GM12892 (cell line): Measurements from ENCODE around the gene UBXN2A.
A peak's percentile ranks its signal among the peaks of the same experiment; 100 is the strongest.

ENCODE experiments used
- DNase-seq: peaks from one replicate; pipeline ENCODE4 v3.0.0; 2011; ENCODE audit not compliant: insufficient read length
- FAIRE-seq: peaks from 2 replicates; lab custom pipeline; 2011; peaks lifted over from hg19 to GRCh38; lab: Jason Lieb, UNC
- POLR2A ChIP-seq: IDR thresholded peaks from 2 replicates; pipeline ENCODE4 v1.6.1; 2011; ENCODE audit warnings: low read depth, low read length, control low read depth
- POLR2AphosphoS5 ChIP-seq: IDR thresholded peaks from 2 replicates; pipeline ENCODE4 v1.6.1; 2011; ENCODE audit warnings: low read depth, low read length, control low read depth
- TAF1 ChIP-seq: IDR thresholded peaks from 2 replicates; pipeline ENCODE4 v1.6.1; 2011; ENCODE audit warnings: low read depth, mild to moderate bottlenecking, control low read depth, low read length, borderline replicate concordance

UBXN2A gene

GRCh38 chr2:24045511-24046508 is 105.5 kb downstream of the UBXN2A start:
- DNase-seq (no peak), FAIRE-seq (no peak)
- TF ChIP-seq TAF1 (no peak), POLR2AphosphoS5 (no peak), POLR2A (no peak)

DNA sequence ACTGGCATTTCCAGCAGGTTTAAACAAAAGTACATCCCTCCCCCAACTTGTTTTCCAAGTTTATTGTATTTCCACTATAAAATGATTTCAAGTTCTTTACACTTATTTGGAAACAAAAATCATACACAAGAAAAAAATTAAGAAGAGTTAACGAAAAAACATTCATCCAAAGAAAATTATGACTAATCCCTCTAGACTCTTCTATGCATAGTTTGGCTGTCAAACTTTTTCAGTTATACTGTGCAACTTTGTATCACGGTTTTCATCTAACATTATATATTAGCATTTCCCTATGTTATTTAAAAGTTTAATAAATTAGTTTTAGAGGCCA is 106.3 kb downstream of the UBXN2A start:
- TF ChIP-seq POLR2A (no peak), TAF1 (no peak), POLR2AphosphoS5 (no peak)
- FAIRE-seq: no peak

GRCh38 chr2:24046930-24047702 is 106.9 kb downstream of the UBXN2A start, which contains the start of gene WDCP:
Gene WDCP (minus strand): TSS chr2:24047391. CDS start chr2:24039494, 7,897 bp downstream.
- DNase-seq: peak; percentile 68
- TF ChIP-seq TAF1 (peak; percentile 93), POLR2AphosphoS5 (peak; percentile 87), POLR2A (peak; percentile 92)
- FAIRE-seq: peak; percentile 93

More for the DNA sequence above, 106.3 kb downstream of the UBXN2A start:
- no peak for DNase-seq

DNA sequence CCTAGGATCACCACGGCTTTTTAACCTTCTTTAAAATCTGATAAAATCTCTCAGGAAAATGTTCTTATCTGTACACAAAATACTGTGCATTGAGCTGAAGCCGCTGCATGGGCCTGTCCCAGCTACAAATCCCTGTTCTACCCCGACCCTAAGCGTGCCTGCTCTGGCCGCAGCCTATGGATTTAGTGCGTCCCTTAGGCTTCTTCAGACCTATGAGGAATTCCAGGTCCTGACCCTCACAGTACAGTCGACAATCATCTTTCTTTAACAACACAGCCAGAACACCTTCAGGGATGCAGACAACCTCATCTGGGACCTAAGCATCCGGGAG is 107.4 kb downstream of the UBXN2A start:
- no peak for FAIRE-seq
- no peak for TF ChIP-seq TAF1
- TF ChIP-seq POLR2AphosphoS5: no peak

DNA sequence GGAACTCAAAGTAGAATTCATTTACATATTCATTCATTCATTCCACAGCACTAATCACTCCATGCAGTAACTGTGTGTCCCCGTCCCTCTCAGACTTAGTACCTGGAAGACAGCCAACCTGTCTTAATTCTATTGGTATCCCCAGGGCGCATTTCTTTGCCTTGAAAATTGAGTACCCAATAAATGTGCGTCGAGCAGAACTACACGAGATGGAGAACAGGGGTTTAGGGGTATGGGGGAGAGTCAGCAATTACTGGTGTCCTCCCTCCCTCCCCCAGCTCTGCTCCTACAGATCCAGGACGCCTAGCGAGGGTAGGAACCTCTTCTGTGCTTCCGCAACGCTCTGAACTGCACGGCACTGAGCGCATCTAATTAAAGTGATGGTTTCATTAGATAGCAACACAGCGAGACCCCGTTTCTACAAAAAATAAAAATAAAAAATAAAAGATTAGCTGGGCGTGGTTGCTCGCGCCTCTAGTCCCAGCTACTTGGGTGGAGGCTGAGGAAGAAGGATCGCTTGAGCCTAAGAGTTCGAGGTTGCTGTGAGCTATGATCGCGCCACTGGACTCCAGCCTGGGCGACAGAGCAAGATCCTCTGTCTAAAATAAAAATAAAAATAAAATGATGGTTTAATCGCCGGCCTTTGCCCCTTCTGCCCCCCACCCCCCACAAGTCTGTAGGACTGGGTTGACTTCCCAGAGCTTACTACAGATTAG is 108.7 kb downstream of the UBXN2A start:
- FAIRE-seq: no peak
- TF ChIP-seq TAF1 (no peak), POLR2A (no peak), POLR2AphosphoS5 (no peak)
- no peak for DNase-seq

More for the DNA sequence above, 107.4 kb downstream of the UBXN2A start:
- DNase-seq: no peak

- no peak for TF ChIP-seq POLR2A
- no peak for TF ChIP-seq POLR2AphosphoS5
- no peak for TF ChIP-seq TAF1
- DNase-seq (peak; percentile 34), FAIRE-seq (peak; percentile 75)
These were observed 109.3 kb downstream of the UBXN2A start, which contains the start of gene FKBP1B for GRCh38 chr2:24049485-24050021. Gene FKBP1B (plus strand): TSS chr2:24049741. CDS start chr2:24049850, 109 bp downstream.

- DNase-seq: no peak
- no peak for TF ChIP-seq POLR2A
- no peak for FAIRE-seq
These were observed 110.0 kb downstream of the UBXN2A start for GRCh38 chr2:24050041-24050979.

DNA sequence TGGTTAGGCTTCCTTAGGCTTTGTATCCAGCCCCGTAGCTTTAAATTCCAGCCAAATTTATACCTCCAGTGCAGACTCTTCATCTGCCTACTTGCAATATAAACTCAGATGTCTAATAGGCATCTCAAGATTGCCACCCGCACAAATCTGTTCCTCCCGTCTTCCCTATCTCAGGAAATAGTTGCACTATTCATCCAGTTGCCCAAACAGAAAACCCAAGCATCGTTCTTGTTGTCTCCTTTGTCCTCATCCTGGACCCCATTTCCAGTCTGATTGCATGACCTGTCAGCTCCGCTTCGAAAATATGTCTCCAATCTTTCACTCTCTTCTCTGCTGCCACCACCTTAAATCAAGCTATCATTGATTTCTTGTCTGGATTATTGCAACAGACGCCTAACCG is 111.6 kb downstream of the UBXN2A start:
- TF ChIP-seq POLR2AphosphoS5 (no peak), TAF1 (no peak), POLR2A (no peak)
- FAIRE-seq: no peak
- DNase-seq: no peak

DNA sequence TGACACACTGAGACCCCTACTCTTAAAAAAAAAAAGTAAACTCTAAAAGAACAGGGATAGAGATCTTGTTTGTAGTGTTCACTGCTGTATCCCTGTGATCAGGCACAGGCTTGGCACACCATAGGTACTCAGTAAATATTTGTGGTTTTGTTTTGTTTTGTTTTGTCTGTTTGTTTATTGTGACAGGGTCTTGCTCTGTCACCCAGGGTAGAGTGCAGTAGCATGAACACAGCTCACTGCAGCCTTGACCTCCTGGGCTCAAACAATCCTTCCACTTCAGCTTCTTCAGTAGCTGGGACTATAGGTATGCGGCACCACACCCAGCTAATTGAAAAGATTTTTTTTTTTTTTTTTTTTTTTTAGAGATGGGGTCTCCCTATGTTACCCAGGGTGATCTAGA is 112.7 kb downstream of the UBXN2A start:
- TF ChIP-seq POLR2AphosphoS5: no peak
- no peak for TF ChIP-seq TAF1
- no peak for TF ChIP-seq POLR2A
- DNase-seq: no peak
- FAIRE-seq: no peak
